Epithelial cell of esophagus (primary cell): Measurements from ENCODE around the gene MSH5.
"Not testable (repeated sequence)": the region's sequence is repeated elsewhere in the genome, so short reads cannot be mapped to it uniquely, and the experiment has no call there.

ENCODE experiments used
- DNase-seq: peaks from one replicate; pipeline ENCODE4 v3.0.0; 2010; ENCODE audit warnings: low read depth
- H3K4me3 ChIP-seq: 2 replicates; pipeline ENCODE4 v1.5.1; 2011; ENCODE audit warnings: mild to moderate bottlenecking, low read length, control low read depth
- TF ChIP-seq, protein P1 (sequence below): IDR thresholded peaks from 2 replicates; pipeline ENCODE4 v1.5.1; 2011; ENCODE audit warnings: low read depth, mild to moderate bottlenecking, low read length, control low read depth, inconsistent platforms; ENCODE audit not compliant: insufficient read depth; ENCODE audit errors: missing control alignments

Gene MSH5

DNA sequence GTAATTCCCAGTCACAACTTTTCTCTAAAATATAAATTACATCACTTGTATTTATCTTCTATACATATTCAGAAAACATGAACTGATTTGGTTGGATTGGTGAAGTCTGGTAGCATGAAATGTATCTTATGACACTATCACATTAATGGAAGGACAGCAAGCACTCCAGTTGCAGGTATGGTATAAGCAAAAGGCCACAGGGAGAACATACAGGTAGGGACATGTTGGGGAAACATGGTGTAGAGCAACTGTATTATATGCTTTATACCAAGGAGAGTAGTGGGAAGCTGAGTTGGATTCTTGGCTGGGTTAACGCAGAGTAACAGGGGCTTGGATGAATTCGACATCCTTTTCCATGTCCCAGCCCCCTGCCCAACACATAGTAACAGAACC lies 57.2 kb downstream of the MSH5 start:
- peak; percentile 54 for DNase-seq
- TF ChIP-seq, protein P1, sequence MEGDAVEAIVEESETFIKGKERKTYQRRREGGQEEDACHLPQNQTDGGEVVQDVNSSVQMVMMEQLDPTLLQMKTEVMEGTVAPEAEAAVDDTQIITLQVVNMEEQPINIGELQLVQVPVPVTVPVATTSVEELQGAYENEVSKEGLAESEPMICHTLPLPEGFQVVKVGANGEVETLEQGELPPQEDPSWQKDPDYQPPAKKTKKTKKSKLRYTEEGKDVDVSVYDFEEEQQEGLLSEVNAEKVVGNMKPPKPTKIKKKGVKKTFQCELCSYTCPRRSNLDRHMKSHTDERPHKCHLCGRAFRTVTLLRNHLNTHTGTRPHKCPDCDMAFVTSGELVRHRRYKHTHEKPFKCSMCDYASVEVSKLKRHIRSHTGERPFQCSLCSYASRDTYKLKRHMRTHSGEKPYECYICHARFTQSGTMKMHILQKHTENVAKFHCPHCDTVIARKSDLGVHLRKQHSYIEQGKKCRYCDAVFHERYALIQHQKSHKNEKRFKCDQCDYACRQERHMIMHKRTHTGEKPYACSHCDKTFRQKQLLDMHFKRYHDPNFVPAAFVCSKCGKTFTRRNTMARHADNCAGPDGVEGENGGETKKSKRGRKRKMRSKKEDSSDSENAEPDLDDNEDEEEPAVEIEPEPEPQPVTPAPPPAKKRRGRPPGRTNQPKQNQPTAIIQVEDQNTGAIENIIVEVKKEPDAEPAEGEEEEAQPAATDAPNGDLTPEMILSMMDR: no peak
- H3K4me3 ChIP-seq: no peak overlapping the region

DNA sequence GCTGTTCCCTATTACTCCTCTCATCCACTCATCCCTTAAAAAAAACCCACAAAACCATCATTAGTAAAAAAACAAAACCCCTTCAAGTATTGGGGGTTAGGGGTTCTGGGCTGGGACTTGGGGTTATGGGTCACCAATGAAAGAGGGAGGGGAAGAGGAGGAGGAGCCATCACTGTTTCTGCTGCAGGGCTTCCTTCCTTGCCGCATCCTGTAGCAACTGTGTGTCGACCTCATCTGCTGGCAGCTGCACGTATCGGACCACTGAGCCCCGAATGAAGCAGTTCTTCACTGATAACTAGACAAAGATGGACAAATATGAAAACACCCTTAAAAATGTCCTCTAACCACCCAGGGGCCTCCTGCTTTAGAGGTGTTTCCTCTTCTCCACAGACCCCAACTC lies 57.8 kb downstream of the MSH5 start:
- no peak overlapping the region for H3K4me3 ChIP-seq
- TF ChIP-seq, protein P1: no peak
- no peak for DNase-seq

DNA sequence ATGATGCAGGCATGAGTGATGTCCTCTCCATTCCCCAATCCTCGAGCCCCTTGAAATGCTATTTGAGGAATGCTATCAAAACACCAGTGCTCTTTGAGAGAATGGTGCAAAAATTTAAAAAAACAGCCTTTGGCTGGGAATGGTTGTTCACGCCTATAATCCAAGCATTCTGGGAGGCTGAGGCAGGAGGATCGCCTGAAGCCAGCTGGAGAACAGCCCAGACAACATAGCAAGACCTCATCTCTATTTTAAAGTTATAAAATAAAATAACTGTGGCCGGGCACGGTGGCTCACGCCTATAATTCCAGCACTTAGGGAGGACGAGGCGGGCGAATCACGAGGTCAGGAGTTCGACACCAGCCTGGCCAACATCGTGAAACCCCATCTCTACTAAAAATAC lies 60.0 kb downstream of the MSH5 start:
- TF ChIP-seq, protein P1: no peak
- no peak overlapping the region for H3K4me3 ChIP-seq
- DNase-seq: no peak

DNA sequence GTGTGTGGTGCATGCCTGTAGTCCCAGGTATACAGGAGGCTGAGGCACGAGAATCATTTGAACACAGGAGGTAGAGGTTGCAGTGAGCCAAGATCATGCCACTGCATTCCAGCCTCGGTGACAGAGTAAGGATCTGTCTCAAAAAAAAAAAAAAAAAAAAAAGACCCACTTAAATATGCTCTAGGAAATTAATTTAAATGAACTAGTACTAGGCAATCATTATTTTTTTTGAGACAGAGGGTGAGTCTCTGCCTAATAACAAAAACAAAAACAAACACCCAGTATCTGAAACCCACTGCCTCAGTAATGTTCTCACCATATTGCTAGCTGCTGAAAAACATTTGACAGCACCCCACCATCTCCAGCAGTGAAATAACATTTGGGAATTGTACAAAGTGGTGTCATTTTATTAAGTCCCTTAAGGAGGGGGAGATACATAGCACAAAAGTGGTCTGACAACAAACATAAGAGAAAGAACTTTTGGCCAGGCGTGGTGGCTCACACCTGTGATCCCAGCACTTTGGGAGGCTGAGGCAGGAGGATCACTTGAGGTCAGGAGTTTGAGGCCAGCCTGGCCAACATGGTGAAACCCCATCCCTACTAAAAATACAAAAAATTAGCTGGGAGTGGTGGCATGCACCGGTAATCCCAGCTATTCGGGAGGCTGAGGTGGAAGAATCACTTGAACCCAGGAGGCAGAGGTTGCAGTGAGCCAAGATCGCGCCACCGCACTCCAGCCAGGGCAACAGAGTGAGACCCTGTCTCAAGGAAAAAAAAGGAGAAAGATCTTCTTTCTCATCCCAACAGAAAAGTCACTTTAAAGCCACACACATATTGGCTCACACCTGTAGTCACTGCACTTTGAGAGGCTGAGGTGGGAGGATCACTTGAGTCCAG lies 61.5 kb downstream of the MSH5 start:
- not testable (repeated sequence) for DNase-seq, H3K4me3 ChIP-seq

DNA sequence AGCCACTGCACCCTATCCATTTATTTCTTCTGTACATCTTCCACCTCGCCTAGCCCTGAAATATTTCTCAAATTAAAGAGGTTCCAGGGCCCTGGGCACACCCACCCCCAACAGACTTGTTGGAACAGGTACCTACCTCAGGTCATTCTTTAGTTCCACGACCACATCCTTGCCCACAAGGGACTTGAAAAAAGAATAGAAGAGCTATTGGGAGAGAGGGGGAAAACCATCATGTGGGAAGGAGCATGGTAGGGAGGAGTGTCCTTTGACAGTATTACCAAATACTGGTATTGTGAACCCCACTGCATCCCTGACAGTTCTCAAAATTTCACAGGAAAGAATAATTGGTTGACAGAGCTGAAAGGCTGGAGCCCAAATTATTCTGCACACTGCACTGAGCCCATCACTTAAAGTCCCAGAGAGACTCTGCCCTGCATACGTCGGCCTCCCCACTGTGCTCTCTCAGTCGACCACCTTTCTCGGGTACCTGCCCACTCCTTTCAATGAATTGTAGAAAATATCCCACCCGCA lies 66.2 kb downstream of the MSH5 start:
- TF ChIP-seq, protein P1: no peak
- H3K4me3 ChIP-seq: peak overlapping the region; percentile 83
- DNase-seq: peak; percentile 37

DNA sequence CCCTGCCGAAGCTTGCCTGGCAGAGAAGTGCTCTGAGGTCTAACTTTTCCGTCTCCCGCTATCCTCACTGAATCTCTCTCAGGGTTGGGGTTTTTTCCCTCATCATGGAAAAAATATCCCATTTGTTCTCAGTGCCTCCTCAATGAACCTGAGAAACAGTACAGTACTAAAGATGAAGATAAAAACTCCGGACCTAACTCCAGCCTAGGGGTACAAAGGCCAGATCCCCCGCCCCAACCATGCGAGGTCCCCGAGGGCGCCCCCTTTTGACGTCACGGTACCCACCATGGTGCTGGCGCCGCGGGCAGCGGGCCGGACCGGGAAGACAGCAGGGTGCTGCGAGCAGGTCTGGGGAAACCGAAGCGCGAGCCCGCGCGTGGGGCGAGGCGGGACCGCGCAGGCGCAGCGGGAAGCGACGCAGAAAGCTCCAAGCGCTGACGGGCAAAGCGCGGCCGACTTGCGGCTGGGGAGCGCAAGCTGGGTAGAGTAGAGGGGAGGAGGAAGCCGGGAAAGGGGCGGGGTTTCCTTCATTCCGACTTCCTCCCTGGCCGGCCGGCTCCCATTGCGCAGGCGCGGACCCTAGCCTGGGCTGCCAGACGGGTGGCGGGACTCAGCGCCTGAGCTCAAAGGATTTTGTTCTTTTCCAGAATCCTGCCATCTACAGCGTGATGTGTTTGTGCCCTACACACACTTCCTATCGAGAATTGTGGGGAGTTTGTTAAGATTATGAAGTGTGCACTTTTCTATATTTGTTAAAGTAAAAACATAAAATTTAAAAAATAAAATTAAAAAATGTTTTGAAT lies 66.9 kb downstream of the MSH5 start, which contains the start of gene LSM2:
LSM2 (minus strand) TSS at position 497 of the 803 bp plus-strand sequence; CDS start at position 288, 209 bp downstream.
- TF ChIP-seq, protein P1: peak; percentile 2
- DNase-seq: peak; percentile 96
- peak within 1 kb of the TSS; percentile 83 for H3K4me3 ChIP-seq

DNA sequence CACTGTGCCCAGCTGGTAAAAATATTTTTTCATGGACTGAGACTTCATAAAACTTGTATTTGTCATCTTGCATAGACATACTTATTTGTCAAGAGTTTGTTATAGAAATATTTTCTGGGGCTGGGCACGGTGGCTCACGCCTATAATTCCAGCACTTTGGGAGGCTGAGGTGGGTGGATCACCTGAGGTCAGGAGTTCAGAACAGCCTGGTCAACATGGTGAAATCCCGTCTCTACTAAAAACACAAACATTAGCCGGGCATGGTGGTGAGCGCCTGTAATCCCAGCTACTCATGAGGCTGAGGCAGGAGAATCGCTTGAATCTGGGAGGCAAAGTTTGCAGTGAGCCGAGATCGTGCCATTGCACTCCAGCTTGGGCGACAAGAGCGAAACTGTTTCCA lies 68.8 kb downstream of the MSH5 start:
- not testable (repeated sequence) for H3K4me3 ChIP-seq, DNase-seq

DNA sequence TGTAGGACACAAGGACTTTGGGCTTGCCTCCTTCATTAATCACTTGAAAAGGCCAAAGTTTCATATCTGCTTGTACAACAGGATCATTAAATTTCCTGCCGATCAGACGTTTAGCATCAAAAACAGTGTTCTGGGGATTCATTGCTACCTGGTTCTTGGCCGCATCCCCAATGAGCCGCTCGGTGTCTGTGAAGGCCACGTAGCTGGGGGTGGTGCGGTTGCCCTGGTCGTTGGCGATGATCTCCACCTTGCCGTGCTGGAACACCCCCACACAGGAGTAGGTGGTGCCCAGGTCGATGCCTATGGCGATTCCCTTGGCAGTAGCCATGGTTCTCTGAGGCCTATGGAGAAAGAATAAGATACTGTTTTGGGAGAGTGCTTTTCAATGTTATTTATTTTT lies 71.8 kb downstream of the MSH5 start:
- TF ChIP-seq, protein P1: no peak
- H3K4me3 ChIP-seq: no peak overlapping the region
- no peak for DNase-seq
